Stimulated activated effector memory CD8-positive, alpha-beta T cell treated with anti-CD3 and anti-CD28 coated beads, Interleukin-12 subunit alpha, Interleukin-12 subunit beta, amount 100 ng/mL, for 72 hours (primary cell): Measurements from ENCODE around the gene DIS3L.
"Not testable (repeated sequence)": the region's sequence is repeated elsewhere in the genome, so short reads cannot be mapped to it uniquely, and the experiment has no call there.

Experiments used
- ATAC-seq: fragments of 150-1000 bp; cut with Tn5 transposase; 2 replicates; pipeline ENCODE4 v1.10.0; 2021
- DNase-seq, 2 donors: peaks; one replicate each; pipeline ENCODE4 v3.0.0; 2021 to 2022; ENCODE audit warnings: low spot score in 2 of 2
- H3K27ac Mint-ChIP-seq: one replicate; pipeline ENCODE4 v1.8.0; 2022; ENCODE audit warnings: mild to moderate bottlenecking, mixed read lengths
- H3K36me3 Mint-ChIP-seq: one replicate; pipeline ENCODE4 v1.8.0; 2022; ENCODE audit warnings: mild to moderate bottlenecking, mixed read lengths
- H3K4me1 Mint-ChIP-seq: one replicate; pipeline ENCODE4 v1.8.0; 2022; ENCODE audit warnings: mixed read lengths
- H3K4me3 Mint-ChIP-seq: one replicate; pipeline ENCODE4 v1.8.0; 2022; ENCODE audit warnings: mild to moderate bottlenecking, mixed read lengths
- H3K9me3 Mint-ChIP-seq: one replicate; pipeline ENCODE4 v1.8.0; 2022; ENCODE audit warnings: mixed read lengths

DIS3L gene

GRCh38 chr15:66293419-66294156, at the start of gene DIS3L:
TSS of gene DIS3L (plus strand) at chr15:66293568. CDS start at chr15:66293597, 29 bp downstream.
- peak within 1 kb of the TSS; percentile 96 for H3K27ac Mint-ChIP-seq
- no peaks in the 10 kb centered on the region for H3K9me3 Mint-ChIP-seq
- peak within 1 kb of the TSS; percentile 77 for H3K4me3 Mint-ChIP-seq
- H3K36me3 Mint-ChIP-seq: peaks cover 37% of the 10 kb centered on the region
- DNase-seq: peak; percentile 61 to 89
- peaks cover 33% of the 10 kb centered on the region for H3K4me1 Mint-ChIP-seq
- ATAC-seq: peak; percentile 86

- H3K36me3 Mint-ChIP-seq, H3K4me1 Mint-ChIP-seq, H3K4me3 Mint-ChIP-seq, H3K9me3 Mint-ChIP-seq, DNase-seq, ATAC-seq, H3K27ac Mint-ChIP-seq: not testable (repeated sequence)
Observed at GRCh38 chr15:66245832-66246231, 47.5 kb upstream of the DIS3L start.

GRCh38 chr15:66246937-66247336, 46.4 kb upstream of the DIS3L start:
- DNase-seq: no peak
- no peaks in the 10 kb centered on the region for H3K4me1 Mint-ChIP-seq
- H3K27ac Mint-ChIP-seq: no peak overlapping the region
- ATAC-seq: no peak
- no peaks in the 10 kb centered on the region for H3K9me3 Mint-ChIP-seq
- no peak overlapping the region for H3K4me3 Mint-ChIP-seq
- H3K36me3 Mint-ChIP-seq: no peaks in the 10 kb centered on the region

- no peak for ATAC-seq
- Mint-ChIP-seq H3K27ac (no peak overlapping the region), H3K9me3 (no peaks in the 10 kb centered on the region), H3K36me3 (no peaks in the 10 kb centered on the region), H3K4me3 (no peak overlapping the region), H3K4me1 (peaks cover 20% of the 10 kb centered on the region)
- no peak for DNase-seq
Observed at GRCh38 chr15:66249605-66250174, 43.7 kb upstream of the DIS3L start.

- DNase-seq (no peak), ATAC-seq (no peak)
- peak overlapping the region; percentile 66 for H3K4me3 Mint-ChIP-seq
- peaks cover 26% of the 10 kb centered on the region for H3K4me1 Mint-ChIP-seq
- no peak overlapping the region for H3K27ac Mint-ChIP-seq
- H3K9me3 Mint-ChIP-seq: no peaks in the 10 kb centered on the region
- H3K36me3 Mint-ChIP-seq: no peaks in the 10 kb centered on the region
Observed at GRCh38 chr15:66251065-66251789, 42.1 kb upstream of the DIS3L start.

GRCh38 chr15:66251790-66252684, 41.3 kb upstream of the DIS3L start:
- Mint-ChIP-seq H3K4me1 (peaks cover 26% of the 10 kb centered on the region), H3K9me3 (no peaks in the 10 kb centered on the region), H3K4me3 (peak overlapping the region; percentile 66), H3K27ac (no peak overlapping the region), H3K36me3 (no peaks in the 10 kb centered on the region)
- peak; percentile 71 for ATAC-seq
- DNase-seq: peak; percentile 38 to 61

GRCh38 chr15:66252685-66253417, 40.5 kb upstream of the DIS3L start:
- DNase-seq (peak; percentile 13 to 54), ATAC-seq (peak; percentile 55)
- H3K27ac Mint-ChIP-seq: no peak overlapping the region
- H3K9me3 Mint-ChIP-seq: no peaks in the 10 kb centered on the region
- H3K4me3 Mint-ChIP-seq: peak overlapping the region; percentile 66
- H3K36me3 Mint-ChIP-seq: no peaks in the 10 kb centered on the region
- peaks cover 26% of the 10 kb centered on the region for H3K4me1 Mint-ChIP-seq

GRCh38 chr15:66253418-66254088, 39.8 kb upstream of the DIS3L start, which contains the start of gene MEGF11:
TSS of gene MEGF11 (minus strand) at chr15:66253750. CDS start at chr15:66128403, 125,347 bp downstream.
- no peaks in the 10 kb centered on the region for H3K36me3 Mint-ChIP-seq
- ATAC-seq: no peak
- H3K4me3 Mint-ChIP-seq: peak within 1 kb of the TSS; percentile 69
- H3K9me3 Mint-ChIP-seq: no peaks in the 10 kb centered on the region
- no peak for DNase-seq
- peaks cover 26% of the 10 kb centered on the region for H3K4me1 Mint-ChIP-seq
- no peak within 1 kb of the TSS for H3K27ac Mint-ChIP-seq

GRCh38 chr15:66254089-66254950, 39.0 kb upstream of the DIS3L start:
- no peak for DNase-seq
- Mint-ChIP-seq H3K4me3 (peak overlapping the region; percentile 69), H3K36me3 (no peaks in the 10 kb centered on the region), H3K9me3 (no peaks in the 10 kb centered on the region), H3K4me1 (peaks cover 26% of the 10 kb centered on the region), H3K27ac (no peak overlapping the region)
- ATAC-seq: no peak

- Mint-ChIP-seq H3K36me3 (no peaks in the 10 kb centered on the region), H3K27ac (no peak overlapping the region), H3K4me3 (peak overlapping the region; percentile 69), H3K9me3 (no peaks in the 10 kb centered on the region), H3K4me1 (peaks cover 26% of the 10 kb centered on the region)
- DNase-seq: no peak
- ATAC-seq: no peak
Observed at GRCh38 chr15:66254951-66255676, 38.3 kb upstream of the DIS3L start.

- no peak overlapping the region for H3K27ac Mint-ChIP-seq
- DNase-seq (no peak), ATAC-seq (no peak)
- H3K4me3 Mint-ChIP-seq: no peak overlapping the region
- H3K36me3 Mint-ChIP-seq: no peaks in the 10 kb centered on the region
- no peaks in the 10 kb centered on the region for H3K9me3 Mint-ChIP-seq
- H3K4me1 Mint-ChIP-seq: peaks cover 26% of the 10 kb centered on the region
Observed at GRCh38 chr15:66256692-66257091, 36.7 kb upstream of the DIS3L start.

GRCh38 chr15:66261056-66261455, 32.3 kb upstream of the DIS3L start:
- ATAC-seq: no peak
- Mint-ChIP-seq H3K36me3 (no peaks in the 10 kb centered on the region), H3K4me3 (no peak overlapping the region), H3K27ac (no peak overlapping the region), H3K9me3 (peaks cover 3% of the 10 kb centered on the region), H3K4me1 (no peaks in the 10 kb centered on the region)
- no peak for DNase-seq

- not testable (repeated sequence) for H3K36me3 Mint-ChIP-seq, H3K27ac Mint-ChIP-seq, DNase-seq, H3K4me3 Mint-ChIP-seq, ATAC-seq, H3K4me1 Mint-ChIP-seq, H3K9me3 Mint-ChIP-seq
Observed at GRCh38 chr15:66262837-66263236, 30.5 kb upstream of the DIS3L start.
